Peyer's patch (tissue), 4 donors: ENCODE results near the gene DPY19L3.

Source experiments
- CTCF ChIP-seq, 6 experiments: fragments of 450-650 bp in 4 of 6; fragments of 200-600 bp in 2 of 6; sonication (generic) in 1 of 6; IDR thresholded peaks; one replicate each; pipeline ENCODE4 v1.5.1; 2017 to 2019; ENCODE audit warnings: antibody characterized with exemption in 6 of 6, mild to moderate bottlenecking in 3 of 6, moderate library complexity in 1 of 6
- POLR2A ChIP-seq, 2 donors: fragments of 450-650 bp; IDR thresholded peaks; one replicate each; pipeline ENCODE4 v1.5.1; 2017; ENCODE audit warnings: antibody characterized with exemption in 2 of 2, mild to moderate bottlenecking in 2 of 2, moderate library complexity in 2 of 2

GRCh38 chr19:32372726-32373517, 32.6 kb upstream of the DPY19L3 start:
- TF ChIP-seq CTCF (IDR thresholded peaks at IDR 0.05) (no peak), POLR2A (IDR thresholded peaks at IDR 0.05) (no peak)
